Mesendoderm (in vitro differentiated cells): ENCODE data around the gene CHAF1A.

ENCODE experiments used
- DNase-seq: peaks from one replicate; pipeline ENCODE4 v3.0.0; 2013
- H2AK5ac ChIP-seq: 2 replicates; pipeline ENCODE4 v1.6.1; 2013; ENCODE audit warnings: low read length, inconsistent platforms
- H2BK120ac ChIP-seq: 2 replicates; pipeline ENCODE4 v1.6.1; 2013; ENCODE audit warnings: low read depth, mild to moderate bottlenecking, low read length, moderate library complexity, mixed read lengths
- H2BK15ac ChIP-seq: replicated peaks from 2 replicates; pipeline ENCODE4 v1.6.1; 2013; ENCODE audit warnings: low read depth, mild to moderate bottlenecking, moderate library complexity
- H2BK5ac ChIP-seq: 2 replicates; pipeline ENCODE4 v1.6.1; 2013; ENCODE audit warnings: low read length, inconsistent platforms
- H3K18ac ChIP-seq: 2 replicates; pipeline ENCODE4 v1.6.1; 2013; ENCODE audit warnings: mild to moderate bottlenecking, low read length, mixed read lengths
- H3K23ac ChIP-seq: one replicate; pipeline ENCODE4 v1.6.1; 2013; ENCODE audit warnings: low read length
- H3K27ac ChIP-seq: 2 replicates; pipeline ENCODE4 v1.5.1; 2013; ENCODE audit warnings: low read depth, mild to moderate bottlenecking, inconsistent platforms, low read length, moderate library complexity
- H3K27me3 ChIP-seq: 2 replicates; pipeline ENCODE4 v1.6.1; 2013; ENCODE audit warnings: low read length, control low read depth, mild to moderate bottlenecking, inconsistent platforms; ENCODE audit not compliant: insufficient read depth, poor library complexity
- H3K36me3 ChIP-seq: 2 replicates; pipeline ENCODE4 v1.6.1; 2013; ENCODE audit warnings: low read length, inconsistent platforms; ENCODE audit not compliant: control insufficient read depth, insufficient read depth
- H3K4ac ChIP-seq: one replicate; pipeline ENCODE4 v1.6.1; 2013; ENCODE audit warnings: low read depth, mild to moderate bottlenecking, low read length, moderate library complexity
- H3K4me1 ChIP-seq: 2 replicates; pipeline ENCODE4 v1.6.1; 2013; ENCODE audit warnings: low read depth, low read length, inconsistent platforms; ENCODE audit not compliant: control insufficient read depth
- H3K4me2 ChIP-seq: 2 replicates; pipeline ENCODE4 v1.6.1; 2013; ENCODE audit warnings: low read length
- H3K4me3 ChIP-seq: 2 replicates; pipeline ENCODE4 v1.5.1; 2013; ENCODE audit warnings: mild to moderate bottlenecking, low read length
- H3K56ac ChIP-seq: one replicate; pipeline ENCODE4 v1.6.1; 2013; ENCODE audit warnings: low read length
- H3K79me1 ChIP-seq: 2 replicates; pipeline ENCODE4 v1.6.1; 2013; ENCODE audit warnings: low read length, inconsistent platforms
- H3K79me2 ChIP-seq: 2 replicates; pipeline ENCODE4 v1.6.1; 2013; ENCODE audit warnings: mild to moderate bottlenecking, low read length; ENCODE audit not compliant: control insufficient read depth, insufficient read depth
- H3K9ac ChIP-seq: 2 replicates; pipeline ENCODE4 v1.6.1; 2013; ENCODE audit warnings: low read length, inconsistent platforms
- H4K5ac ChIP-seq: one replicate; pipeline ENCODE4 v1.6.1; 2013; ENCODE audit warnings: low read length
- H4K8ac ChIP-seq: one replicate; pipeline ENCODE4 v1.6.1; 2013; ENCODE audit warnings: low read depth, mild to moderate bottlenecking, control low read depth, low read length, moderate library complexity
- WGBS: extraction: QIAGEN DNeasy Blood & Tissue Kit; methylation state at CpG from one replicate; pipeline ENCODE4 v1.1.7; 2013; ENCODE audit warnings: low lambda C conversion rate, missing lambda C conversion rate; ENCODE audit not compliant: insufficient coverage; ENCODE audit errors: extremely low coverage; 5-methylcytosine and 5-hydroxymethylcytosine counted together

The CHAF1A gene

GRCh38 chr19:4405977-4406376 lies 3.5 kb downstream of the CHAF1A start:
- Histone ChIP-seq H3K23ac (no peak overlapping the region), H3K9ac (no peak overlapping the region), H3K4me2 (no peak overlapping the region), H2BK120ac (no peak overlapping the region), H4K5ac (no peak overlapping the region), H3K79me2 (peaks cover 62% of the 10 kb centered on the region), H3K4ac (no peak overlapping the region), H2BK5ac (no peak overlapping the region), H3K56ac (no peak overlapping the region), H4K8ac (no peak overlapping the region), H2BK15ac (no peak overlapping the region), H3K18ac (no peak overlapping the region), H2AK5ac (no peak overlapping the region), H3K36me3 (peaks cover 3% of the 10 kb centered on the region), H3K79me1 (peaks cover 4% of the 10 kb centered on the region), H3K4me1 (peaks cover 9% of the 10 kb centered on the region), H3K27me3 (no peaks in the 10 kb centered on the region), H3K4me3 (no peak overlapping the region), H3K27ac (no peak overlapping the region)
- no peak for DNase-seq
- WGBS: no CpG with 5 or more reads among the region's 8 CpGs

GRCh38 chr19:4406626-4407025 lies 4.2 kb downstream of the CHAF1A start:
- Histone ChIP-seq H3K79me1 (peaks cover 4% of the 10 kb centered on the region), H3K27me3 (no peaks in the 10 kb centered on the region), H2BK15ac (no peak overlapping the region), H2BK5ac (no peak overlapping the region), H3K4me2 (no peak overlapping the region), H3K4ac (no peak overlapping the region), H3K4me3 (no peak overlapping the region), H2AK5ac (no peak overlapping the region), H3K27ac (peak overlapping the region; percentile 35), H3K18ac (no peak overlapping the region), H3K4me1 (peaks cover 9% of the 10 kb centered on the region), H3K23ac (no peak overlapping the region), H3K36me3 (peaks cover 3% of the 10 kb centered on the region), H3K56ac (no peak overlapping the region), H3K9ac (no peak overlapping the region), H4K8ac (no peak overlapping the region), H3K79me2 (peaks cover 63% of the 10 kb centered on the region), H2BK120ac (no peak overlapping the region), H4K5ac (no peak overlapping the region)
- WGBS: no CpG with 5 or more reads among the region's 7 CpGs
- DNase-seq: no peak

GRCh38 chr19:4409123-4409933 lies 6.9 kb downstream of the CHAF1A start:
- H3K4me1 ChIP-seq: peaks cover 13% of the 10 kb centered on the region
- peaks cover 11% of the 10 kb centered on the region for H3K36me3 ChIP-seq
- H3K27me3 ChIP-seq: no peaks in the 10 kb centered on the region
- no peak overlapping the region for H3K23ac ChIP-seq
- H2AK5ac ChIP-seq: peak overlapping the region; percentile 72
- H3K4me3 ChIP-seq: no peak overlapping the region
- H3K4me2 ChIP-seq: peak overlapping the region; percentile 12
- peaks cover 6% of the 10 kb centered on the region for H3K79me1 ChIP-seq
- WGBS: no CpG with 5 or more reads among the region's 23 CpGs
- no peak overlapping the region for H4K5ac ChIP-seq
- H2BK15ac ChIP-seq: no peak overlapping the region
- peak overlapping the region; percentile 85 for H3K56ac ChIP-seq
- H3K9ac ChIP-seq: peak overlapping the region; percentile 59
- peak overlapping the region; percentile 86 for H3K27ac ChIP-seq
- H3K18ac ChIP-seq: peak overlapping the region; percentile 13
- peak overlapping the region; percentile 44 for H3K4ac ChIP-seq
- peak overlapping the region; percentile 69 for H2BK5ac ChIP-seq
- H3K79me2 ChIP-seq: peaks cover 71% of the 10 kb centered on the region
- DNase-seq: peak; percentile 97
- H4K8ac ChIP-seq: no peak overlapping the region
- H2BK120ac ChIP-seq: no peak overlapping the region

- Histone ChIP-seq H4K5ac (no peak overlapping the region), H3K27ac (no peak overlapping the region)
These were observed 11.1 kb downstream of the CHAF1A start for GRCh38 chr19:4413588-4413987.

GRCh38 chr19:4414144-4414799 lies 11.8 kb downstream of the CHAF1A start:
- H3K27ac ChIP-seq: peak overlapping the region; percentile 60
- H3K27me3 ChIP-seq: no peaks in the 10 kb centered on the region
- H4K5ac ChIP-seq: no peak overlapping the region
- no peak overlapping the region for H4K8ac ChIP-seq
- H2BK120ac ChIP-seq: no peak overlapping the region
- no peak overlapping the region for H2AK5ac ChIP-seq
- DNase-seq: no peak
- no CpG with 5 or more reads among the region's 7 CpGs for WGBS
- no peak overlapping the region for H3K4me3 ChIP-seq
- H3K23ac ChIP-seq: no peak overlapping the region
- H3K4me2 ChIP-seq: no peak overlapping the region
- H3K56ac ChIP-seq: peak overlapping the region; percentile 25
- no peak overlapping the region for H3K18ac ChIP-seq
- no peak overlapping the region for H2BK15ac ChIP-seq
- peaks cover 15% of the 10 kb centered on the region for H3K36me3 ChIP-seq
- H3K79me1 ChIP-seq: peaks cover 12% of the 10 kb centered on the region
- H3K9ac ChIP-seq: peak overlapping the region; percentile 31
- H3K4me1 ChIP-seq: peaks cover 19% of the 10 kb centered on the region
- H2BK5ac ChIP-seq: no peak overlapping the region
- peaks cover 73% of the 10 kb centered on the region for H3K79me2 ChIP-seq
- H3K4ac ChIP-seq: no peak overlapping the region

More at GRCh38 chr19:4413588-4413987, 11.1 kb downstream of the CHAF1A start:
- Histone ChIP-seq H3K56ac (peak overlapping the region; percentile 34), H3K36me3 (peaks cover 15% of the 10 kb centered on the region), H3K9ac (no peak overlapping the region), H2BK120ac (no peak overlapping the region), H3K27me3 (no peaks in the 10 kb centered on the region), H2AK5ac (no peak overlapping the region), H3K23ac (no peak overlapping the region), H3K79me2 (peaks cover 75% of the 10 kb centered on the region), H3K4me3 (no peak overlapping the region), H3K18ac (no peak overlapping the region), H3K4me1 (peaks cover 24% of the 10 kb centered on the region), H3K4ac (no peak overlapping the region), H2BK5ac (no peak overlapping the region), H3K79me1 (peaks cover 12% of the 10 kb centered on the region), H4K8ac (no peak overlapping the region), H3K4me2 (no peak overlapping the region), H2BK15ac (no peak overlapping the region)
- WGBS: no CpG with 5 or more reads among the region's 3 CpGs
- DNase-seq: no peak
